T-helper 1 cell (primary cell): ENCODE results near the gene RAB11FIP2.

Source experiments
- DNase-seq, 5 donors: peaks; one replicate each; pipeline ENCODE4 v3.0.0-alpha.2; 2012 to 2020

The RAB11FIP2 gene

DNA sequence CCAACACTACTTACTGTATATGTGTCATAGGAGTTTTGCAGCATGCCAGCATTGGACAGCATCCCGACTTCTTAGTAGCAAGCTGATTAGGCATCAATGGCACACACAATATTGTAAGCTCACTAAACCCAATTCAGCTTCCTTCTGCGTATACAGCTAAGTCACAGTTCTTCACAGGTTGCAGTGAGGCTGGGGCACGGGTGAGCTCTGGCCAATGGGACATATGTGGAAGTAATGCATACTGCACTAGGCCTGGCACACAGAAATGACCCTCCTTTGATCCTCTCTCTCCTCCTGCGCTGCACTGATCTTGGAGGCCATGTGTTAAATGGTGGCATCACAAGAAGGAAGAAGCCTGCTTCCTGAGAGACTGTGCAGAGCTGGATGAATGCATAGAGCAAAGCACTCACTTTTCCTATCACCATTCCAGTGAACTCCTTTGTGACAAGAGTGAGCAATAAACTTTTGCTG is 11.9 kb downstream of the RAB11FIP2 start:
- no peak for DNase-seq

GRCh38 chr10:118033905-118034304 is 12.8 kb downstream of the RAB11FIP2 start:
- no peak for DNase-seq

DNA sequence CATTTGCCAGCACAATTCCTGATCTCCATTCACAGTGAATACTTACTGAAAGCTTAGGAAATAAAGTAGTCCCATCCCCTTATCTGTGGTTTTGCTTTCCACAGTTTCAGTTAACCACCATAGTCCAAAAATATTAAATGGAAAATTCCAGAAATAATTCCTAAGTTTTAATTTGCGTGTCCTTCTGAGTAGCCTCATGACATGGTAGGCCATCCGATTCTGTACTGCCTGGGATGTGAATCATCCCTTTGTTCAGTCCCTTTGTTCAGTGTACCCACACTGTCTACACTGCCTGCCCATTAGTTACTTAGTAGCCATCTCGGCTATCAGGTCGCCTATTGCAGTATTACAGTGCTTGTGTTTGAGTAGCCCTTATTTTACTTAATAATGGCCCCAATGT is 14.2 kb downstream of the RAB11FIP2 start:
- DNase-seq, result no peak

DNA sequence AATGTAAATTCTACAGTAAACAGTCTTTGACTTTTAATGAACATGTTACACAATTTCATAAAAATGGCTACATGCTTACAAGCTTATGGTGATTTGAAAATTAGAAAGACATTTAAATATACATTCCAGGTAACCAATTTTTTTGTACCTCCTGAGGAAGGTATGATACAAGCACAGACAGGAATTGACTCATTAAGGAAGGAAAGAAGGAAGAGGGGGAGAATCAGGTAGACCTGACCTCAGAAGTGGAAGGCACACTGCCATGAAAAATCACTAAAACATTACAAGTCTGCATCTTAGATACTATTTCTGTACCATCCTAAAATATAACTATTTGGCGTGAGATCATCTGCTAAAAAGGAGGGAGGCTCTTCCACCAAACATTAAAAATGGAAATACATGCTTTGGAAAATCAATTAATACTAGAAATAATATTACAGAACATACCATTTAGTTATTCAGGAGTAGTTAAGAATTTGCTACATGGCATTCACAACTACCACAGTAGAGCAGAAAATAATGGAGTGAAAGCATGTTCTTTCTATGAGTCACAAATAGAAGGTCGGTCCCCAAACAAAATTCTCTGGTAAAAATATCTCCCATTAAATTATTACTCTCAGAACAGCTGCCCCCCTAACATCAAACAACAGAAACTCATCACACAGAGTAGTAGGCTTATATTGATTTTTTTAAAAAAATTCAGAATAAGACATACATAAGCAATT is 15.2 kb downstream of the RAB11FIP2 start:
- no peak for DNase-seq

DNA sequence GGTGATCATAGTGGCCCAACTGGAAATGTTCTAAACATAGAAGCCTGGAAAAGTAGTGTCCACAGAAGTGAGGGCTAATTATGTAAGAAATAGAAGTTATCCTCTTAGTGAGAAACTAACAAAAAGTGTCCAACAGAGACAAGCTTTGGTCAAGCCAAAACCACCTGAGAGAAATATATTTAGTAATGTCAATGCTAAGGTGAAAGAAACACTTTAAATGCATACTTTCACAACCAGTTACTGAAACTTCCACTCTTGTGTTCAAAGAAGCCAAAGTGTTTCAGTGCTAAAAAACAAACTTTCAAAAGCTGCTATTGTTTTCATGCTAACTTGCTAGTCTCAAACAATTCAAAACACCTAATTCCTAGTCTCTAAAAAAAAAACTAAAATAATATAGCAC is 18.1 kb downstream of the RAB11FIP2 start:
- DNase-seq, result no peak

DNA sequence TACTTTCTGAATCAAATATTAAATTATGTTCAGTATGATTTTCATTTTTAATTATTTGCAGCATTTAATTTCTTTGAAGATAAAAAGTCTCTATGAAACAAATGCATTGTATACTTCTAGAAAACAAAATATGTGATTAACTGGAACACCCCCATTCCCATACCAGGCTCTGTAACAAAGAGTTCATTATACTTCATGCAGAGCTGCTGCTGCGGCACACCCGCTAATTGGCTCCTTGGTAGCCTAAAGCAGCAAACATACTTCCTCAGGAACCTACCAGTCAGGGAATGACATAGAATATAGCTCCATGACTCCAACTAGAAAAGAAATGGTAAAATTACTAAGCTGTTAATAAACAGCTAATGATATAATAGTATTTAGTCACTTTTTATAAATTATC is 19.3 kb downstream of the RAB11FIP2 start:
- DNase-seq, result no peak

DNA sequence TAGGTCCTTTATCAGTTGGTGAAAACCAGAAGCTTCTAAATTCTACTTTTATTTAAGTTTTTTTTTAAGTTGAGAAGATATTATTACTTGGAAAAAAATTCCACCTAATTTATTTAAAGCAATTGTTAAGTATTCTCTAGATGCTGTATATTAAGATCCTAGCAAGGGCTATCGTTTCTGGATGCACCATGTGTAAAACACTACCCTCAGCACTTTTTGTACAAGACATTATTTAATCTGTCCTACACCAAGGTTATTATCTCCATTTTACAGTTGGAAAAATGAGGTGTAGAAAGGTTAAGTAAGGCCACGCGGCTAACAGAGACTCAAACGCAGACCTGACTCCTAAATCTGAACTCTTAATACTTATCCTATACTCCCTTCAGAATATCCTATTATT is 19.8 kb downstream of the RAB11FIP2 start:
- no peak for DNase-seq

DNA sequence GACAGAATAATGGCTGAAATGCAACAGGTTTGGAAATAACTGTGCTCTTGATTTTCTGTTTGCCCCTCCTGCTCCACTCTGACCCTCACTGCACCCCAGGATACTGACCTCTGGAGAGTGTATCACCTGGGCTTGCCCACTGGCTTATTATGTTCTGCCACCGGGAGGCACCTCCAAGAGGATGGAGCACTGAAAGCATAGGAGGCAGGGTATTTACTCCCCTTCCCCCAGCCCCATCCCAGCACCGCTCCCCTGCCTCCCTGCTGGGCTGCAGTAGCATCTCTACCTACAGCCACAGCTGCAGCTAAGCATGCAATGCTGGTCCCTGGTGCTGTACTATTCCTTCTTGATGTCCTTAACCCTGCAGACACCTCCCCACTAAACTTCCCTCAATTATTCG is 26.4 kb downstream of the RAB11FIP2 start:
- no peak for DNase-seq

DNA sequence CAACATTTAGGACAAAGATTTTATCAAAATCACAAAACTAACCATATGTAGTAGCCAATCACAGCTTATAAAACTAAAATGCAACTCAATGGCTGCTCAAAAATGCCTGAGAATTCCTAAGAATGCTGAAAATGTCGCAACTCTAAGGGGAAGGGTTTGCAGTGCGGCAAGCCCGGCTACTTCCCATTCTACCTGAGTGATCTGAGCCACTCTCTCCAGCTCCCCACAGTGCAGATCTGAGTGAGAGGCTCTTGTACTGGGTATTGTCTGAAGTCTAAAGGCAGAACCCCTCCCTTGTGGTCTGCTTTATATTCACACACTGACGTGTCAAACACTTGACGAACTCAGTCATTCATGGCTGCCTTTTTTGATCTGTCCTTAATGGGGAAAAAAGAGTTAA is 28.9 kb downstream of the RAB11FIP2 start:
- no peak for DNase-seq

DNA sequence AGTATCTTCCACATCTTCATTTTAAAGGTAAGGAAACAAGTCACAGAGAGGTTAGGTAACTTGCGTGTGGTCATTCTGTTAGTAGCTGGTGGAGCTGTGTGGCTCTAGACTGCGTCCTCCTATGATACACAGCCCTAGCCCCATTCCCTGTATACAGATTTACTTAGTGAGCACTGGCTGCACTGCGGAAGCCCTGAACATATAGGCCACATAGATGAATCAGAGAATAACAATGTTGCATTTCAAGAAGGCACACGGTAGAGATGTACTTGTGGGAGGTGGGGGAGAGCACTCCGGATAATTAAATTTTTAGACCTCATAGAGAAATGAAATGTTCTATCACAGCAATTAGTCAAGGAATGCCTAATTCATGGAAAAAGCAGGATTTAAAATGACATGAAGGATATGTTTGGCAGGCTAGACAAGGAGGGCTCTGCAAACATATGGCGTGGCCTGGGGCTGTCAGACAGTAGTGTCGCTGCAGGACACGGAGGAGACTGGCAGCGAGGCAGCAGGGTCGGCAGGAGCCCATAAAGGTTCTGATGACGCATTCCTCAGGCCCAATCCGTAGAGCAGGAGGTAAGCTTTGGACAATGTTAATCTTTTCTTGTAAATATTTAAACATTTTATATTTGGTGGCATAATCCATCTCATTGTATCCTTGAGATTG is 29.5 kb downstream of the RAB11FIP2 start:
- DNase-seq, result no peak

DNA sequence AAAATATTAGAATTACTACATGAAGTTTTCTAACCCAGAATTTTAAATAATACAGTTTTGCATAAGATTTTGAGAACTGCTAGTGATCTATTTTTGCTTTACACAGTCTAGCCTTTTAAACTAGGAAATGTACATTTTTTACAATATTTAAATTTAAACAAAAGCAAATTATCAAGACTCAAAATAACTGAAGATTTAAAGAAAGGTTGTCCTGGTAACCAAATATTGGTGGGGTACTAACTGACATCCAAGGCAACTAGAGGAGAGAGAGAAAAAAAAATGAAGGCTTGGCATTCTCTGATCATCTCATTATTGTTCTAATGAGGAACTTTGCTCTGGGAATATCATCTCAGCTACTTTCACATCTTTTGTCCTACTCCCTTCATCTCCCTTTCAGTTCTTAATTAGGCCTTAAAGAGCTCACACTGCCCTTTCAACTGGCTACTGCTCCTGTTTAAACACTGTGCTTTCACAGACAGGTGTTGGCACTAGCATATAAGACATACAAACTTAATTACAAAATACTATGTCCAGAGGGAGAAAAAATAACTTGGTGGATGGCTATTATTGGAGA is 33.7 kb downstream of the RAB11FIP2 start:
- DNase-seq, result no peak

DNA sequence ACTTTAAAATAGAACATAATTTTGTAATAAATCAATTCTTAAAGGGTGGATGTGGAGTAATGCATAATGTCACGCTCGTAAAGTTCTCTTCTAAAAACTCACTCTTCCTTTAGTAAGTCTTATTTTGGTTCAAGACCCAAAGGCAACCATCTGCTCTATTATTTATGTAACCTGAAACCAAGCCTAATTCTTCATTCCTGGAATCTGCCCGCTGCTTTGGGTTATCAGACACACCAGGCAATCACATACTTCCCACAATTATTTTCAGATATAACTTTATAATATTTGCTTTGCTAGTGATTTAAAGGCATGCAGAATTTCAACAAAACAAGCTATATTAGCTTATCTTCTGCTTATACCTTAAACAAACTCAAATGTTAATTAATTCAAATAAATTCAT is 39.0 kb downstream of the RAB11FIP2 start:
- no peak for DNase-seq

DNA sequence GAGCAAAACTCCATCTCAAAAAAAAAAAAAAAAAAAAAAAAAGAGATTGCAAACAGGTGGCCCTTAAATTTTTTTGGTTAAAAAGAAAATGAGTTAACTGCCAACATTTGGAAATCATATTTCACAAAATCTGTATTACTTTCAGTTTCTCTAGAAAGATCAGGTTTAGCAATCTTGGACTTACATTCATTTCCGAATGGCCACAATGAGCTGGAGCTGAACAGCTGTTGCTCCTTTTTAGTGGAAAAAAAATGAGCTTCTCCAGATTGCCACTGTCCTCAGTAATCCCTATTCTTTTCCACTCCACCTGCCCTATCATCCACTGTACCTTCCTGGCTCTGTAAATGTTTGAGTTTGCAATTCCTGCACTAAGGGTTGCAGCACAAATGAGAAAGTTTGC is 43.6 kb downstream of the RAB11FIP2 start:
- DNase-seq, result no peak

DNA sequence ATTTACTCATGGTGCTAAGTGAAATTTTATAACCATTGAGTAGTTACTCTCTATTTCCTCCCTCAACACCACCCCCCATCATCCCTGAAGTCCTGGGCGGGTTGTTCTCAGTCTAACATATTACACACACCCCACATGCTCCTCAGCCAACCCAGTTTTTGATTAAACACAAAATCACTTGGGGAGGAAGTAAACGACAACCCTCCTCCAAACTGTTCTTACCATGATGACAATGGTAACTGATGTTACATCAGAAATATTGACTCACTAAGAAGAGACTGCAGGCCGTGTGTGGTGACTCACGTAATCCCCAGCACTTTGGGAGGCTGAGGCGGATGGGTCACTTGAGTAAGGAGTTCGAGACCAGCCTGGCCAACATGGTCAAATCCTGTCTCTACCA is 44.2 kb downstream of the RAB11FIP2 start:
- peak in 1 of 5 donors; percentile 65 for DNase-seq

DNA sequence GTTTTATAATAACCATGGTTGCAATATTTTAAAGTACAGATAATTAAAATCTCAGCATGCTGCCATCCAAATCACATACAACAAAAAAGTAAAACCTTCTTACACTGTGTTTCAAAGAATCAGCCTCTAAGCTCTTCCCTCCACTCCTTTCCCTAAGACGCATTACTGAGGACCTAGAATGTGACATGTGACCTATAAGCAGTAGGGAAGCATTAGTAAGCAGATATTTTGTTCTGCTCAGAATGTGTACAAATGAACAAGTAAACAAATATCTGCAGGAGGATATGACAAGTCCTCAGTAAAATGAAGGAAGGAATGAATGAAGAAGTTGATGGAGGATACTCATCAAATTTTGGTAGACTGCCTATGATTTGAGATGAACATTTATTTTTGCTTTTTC is 49.1 kb downstream of the RAB11FIP2 start:
- DNase-seq, result no peak

GRCh38 chr10:117996709-117997108 is 50.0 kb downstream of the RAB11FIP2 start:
- DNase-seq, result no peak

DNA sequence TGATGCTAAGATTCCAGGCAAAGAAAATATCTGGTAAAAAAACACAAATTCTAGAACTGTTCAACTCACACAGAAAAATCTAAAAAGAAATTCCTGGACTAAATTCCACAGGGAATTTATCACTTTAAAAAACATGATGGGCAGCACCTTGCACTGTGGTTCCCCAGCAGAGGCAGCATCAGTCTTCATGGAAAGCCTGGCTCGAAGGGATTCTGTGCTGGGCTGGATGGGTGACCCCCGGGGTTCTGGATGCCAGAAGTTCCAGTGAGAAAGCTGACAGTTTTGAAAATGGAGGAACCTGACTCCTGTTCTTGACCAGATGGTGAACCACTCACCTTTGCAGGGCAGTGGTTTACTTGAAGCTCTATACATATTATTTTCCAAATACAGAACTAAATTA is 52.0 kb downstream of the RAB11FIP2 start:
- DNase-seq, result no peak

DNA sequence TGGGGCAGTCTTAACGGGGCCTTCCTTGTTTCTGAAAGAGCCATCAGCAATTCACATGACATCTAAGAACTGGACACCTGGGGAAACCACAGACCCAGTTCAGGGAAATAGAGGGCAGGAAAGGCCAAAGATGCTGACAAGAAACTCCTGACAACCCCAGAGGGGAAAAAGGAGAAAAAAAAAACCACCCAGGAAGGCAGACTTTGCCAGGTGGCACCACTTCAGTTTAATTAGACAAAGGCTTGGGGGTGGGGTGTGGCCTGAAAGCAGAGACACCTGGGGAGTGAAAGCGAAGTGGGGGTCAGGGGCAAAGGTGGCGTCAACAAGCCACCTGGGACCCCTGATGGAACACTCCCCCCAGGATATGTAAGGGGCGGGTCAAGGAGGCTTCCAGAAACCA is 53.6 kb downstream of the RAB11FIP2 start:
- no peak for DNase-seq

- DNase-seq, result no peak
Measured at GRCh38 chr10:117991701-117992100, 55.0 kb downstream of the RAB11FIP2 start.

DNA sequence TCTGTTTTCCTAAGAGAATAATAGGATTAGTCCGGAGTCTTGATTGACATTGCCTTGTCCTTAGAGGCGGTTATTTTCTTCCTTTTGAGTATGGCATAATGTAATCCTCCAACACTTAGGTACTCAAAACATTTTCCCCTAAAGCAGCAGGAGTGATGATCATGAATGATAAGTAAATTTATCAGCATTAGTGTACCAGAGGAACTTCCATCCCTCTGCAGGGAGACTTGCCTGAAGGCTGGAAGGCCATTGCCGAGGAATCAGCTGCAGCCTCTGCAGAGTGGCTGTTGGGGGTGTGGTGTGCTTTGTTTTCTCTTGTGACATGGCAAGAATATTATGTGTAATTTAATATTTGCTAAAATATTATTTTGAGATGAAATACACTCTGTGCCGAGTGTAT is 56.8 kb downstream of the RAB11FIP2 start:
- no peak for DNase-seq

DNA sequence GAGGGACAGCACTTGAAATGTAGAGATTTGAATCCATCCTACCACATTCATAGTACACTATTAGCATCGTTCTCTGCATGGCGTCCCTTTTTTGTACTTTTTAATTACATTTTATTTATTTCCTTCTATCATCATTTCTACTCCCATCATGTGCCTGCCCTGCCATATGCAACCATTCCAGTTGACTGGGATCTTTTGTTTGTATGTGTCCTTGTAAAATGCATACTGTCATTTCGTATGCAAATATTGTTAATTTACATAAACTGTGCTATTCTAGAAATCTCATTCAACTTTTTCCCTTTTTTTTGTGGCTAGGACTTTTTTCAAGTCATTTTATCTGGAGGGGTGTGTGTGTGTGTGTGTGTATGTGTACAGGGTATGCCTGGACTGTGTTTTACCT is 57.9 kb downstream of the RAB11FIP2 start:
- no peak for DNase-seq

GRCh38 chr10:117987244-117987909 is 59.4 kb downstream of the RAB11FIP2 start:
- DNase-seq, result no peak

DNA sequence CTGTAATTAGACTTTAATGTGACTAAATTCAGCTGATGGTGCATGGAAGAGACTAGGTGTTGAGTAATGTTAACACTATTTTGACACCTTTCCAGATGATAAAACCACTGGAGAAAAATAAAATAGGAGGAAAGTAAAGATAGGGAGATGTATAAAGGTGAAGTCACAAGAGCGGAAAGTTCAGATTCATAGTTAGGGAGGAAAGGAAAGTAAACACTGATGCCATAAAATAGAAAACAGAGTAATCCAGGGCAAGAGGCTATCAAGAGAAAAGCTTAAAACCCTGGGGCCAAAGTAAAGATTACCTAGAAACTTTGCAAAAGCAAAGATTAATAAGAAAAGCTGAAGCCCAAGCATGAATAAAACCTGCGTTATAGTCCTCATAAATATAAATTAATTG is 62.8 kb downstream of the RAB11FIP2 start:
- DNase-seq, result no peak
